ENCODE data around the gene ATXN7L1.
"Not testable (repeated sequence)": the region's sequence is repeated elsewhere in the genome, so short reads cannot be mapped to it uniquely, and the experiment has no call there.

The ATXN7L1 gene

DNA sequence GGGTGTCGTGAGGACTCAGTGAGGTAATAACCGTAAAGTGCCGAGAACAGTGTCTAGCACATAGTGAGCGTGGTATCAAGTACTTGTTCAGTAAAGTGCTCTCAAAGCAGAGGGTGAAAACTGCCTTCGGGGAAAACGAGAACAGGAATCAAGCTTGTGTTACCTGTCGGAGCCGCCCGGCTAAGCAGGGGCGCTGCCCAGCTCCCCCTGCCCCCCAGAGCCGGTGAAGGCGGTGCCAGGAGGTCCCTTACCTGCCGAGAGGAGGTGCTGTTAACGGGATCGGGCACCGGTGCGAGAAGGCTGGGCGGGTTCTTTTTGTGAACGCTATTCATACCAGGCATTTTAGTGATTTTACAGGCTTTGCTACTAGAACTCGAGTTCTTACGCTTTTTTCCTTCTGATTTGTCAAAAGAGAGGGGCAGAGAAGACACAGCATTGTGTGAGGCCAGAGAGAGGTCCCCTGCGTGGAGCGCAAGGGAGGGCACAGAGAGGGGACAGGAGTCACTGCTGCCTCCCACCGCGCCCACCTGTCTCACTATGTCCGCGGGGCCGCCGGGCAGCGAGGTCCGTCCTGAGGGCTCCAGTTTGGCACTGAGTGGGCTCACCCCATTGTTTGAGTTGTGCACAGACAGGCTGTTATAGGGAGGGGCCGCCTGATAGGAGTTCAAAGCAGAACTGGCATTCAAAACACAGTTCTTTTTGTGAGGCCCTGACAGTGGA is 262.6 kb downstream of the ATXN7L1 start:
- no peak for DNase-seq (ENCODE audit: low read depth)

GRCh38 chr7:105612806-105613205 is 263.6 kb downstream of the ATXN7L1 start:
- no peak for DNase-seq (ENCODE audit: low read depth)

GRCh38 chr7:105611856-105612775 is 264.3 kb downstream of the ATXN7L1 start:
- no peak for DNase-seq (ENCODE audit: low read depth)

DNA sequence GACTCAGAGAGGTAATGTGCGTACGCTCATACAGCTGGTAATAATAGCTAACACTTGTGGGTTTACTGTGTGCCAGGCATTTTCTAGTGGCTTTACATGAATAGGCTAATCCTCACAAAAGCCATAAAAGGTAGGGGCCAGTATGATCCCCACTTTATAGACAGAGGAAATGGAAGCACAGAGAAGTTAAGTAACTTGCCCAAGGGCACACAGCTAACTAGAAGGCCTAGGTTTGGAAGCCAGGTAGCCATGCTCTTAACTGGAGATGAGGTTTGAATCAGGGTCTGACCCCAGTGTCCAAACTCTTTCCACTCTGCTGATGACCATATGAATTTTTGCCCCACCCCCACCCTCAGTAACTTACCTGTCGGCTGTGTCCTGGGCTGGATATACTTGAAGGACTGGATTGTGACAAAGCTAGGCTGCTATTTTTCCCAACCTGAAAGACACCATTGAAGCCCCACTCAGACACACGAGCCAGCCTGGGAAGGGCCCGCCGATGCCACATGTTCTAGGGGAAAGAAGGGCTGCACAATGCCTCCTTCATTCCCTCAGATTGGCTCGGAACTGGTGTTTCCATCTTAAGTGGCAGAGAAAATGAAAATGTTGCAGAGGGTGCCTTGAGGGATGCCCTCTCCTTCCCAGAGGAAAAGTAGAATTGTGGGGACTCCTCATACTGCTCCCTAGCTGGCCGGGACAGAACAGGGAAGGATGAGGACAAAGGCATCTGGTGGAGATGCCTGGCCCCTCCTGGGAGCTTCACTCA is 266.1 kb downstream of the ATXN7L1 start:
- DNase-seq (ENCODE audit: low read depth): no peak

DNA sequence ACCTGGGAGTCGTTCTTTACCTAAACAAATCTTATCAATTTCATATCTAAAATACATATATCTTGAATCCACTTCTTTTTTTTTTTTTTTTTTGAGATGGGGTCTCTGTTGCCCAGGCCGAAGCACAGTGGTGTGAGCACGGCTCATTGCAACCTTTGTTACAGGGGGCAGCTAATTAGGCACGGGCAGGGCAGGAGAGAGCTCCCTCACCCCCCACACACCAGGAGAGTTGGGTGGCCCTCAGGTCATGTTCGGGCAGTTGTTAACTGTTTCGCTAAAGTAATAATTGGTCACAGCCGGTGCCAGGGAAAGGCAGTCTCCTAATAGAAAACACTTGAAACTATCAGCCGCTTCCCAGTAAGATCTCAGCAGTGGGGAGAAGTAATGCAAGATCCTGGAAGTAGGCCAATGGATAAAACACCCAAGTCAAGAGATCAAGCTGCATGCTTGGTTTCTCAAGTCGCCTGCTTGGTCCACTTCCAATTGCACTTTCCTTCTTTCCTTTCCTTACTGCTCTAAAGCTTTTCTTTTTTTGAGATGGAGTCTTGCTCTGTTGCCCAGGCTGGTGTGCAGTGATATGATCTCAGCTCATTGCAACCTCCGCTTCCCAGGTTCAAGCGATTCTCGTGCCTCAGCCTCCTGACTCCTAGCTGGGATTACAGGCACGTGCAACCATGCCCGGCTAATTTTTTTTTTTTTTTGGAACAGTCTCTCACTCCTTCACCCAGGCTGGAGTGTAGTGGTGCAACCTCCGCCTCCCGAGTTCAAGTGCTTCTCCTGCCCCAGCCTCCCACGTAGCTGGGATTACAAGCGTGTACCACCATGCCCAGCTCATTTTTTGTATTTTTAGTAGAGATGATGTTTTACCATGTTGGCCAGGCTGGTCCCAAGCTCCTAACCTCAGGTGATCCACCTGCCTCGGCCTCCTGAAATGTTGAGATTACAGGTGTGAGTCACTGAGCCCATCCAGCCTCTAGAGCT is 273.8 kb downstream of the ATXN7L1 start:
- DNase-seq (ENCODE audit: low read depth): no peak

DNA sequence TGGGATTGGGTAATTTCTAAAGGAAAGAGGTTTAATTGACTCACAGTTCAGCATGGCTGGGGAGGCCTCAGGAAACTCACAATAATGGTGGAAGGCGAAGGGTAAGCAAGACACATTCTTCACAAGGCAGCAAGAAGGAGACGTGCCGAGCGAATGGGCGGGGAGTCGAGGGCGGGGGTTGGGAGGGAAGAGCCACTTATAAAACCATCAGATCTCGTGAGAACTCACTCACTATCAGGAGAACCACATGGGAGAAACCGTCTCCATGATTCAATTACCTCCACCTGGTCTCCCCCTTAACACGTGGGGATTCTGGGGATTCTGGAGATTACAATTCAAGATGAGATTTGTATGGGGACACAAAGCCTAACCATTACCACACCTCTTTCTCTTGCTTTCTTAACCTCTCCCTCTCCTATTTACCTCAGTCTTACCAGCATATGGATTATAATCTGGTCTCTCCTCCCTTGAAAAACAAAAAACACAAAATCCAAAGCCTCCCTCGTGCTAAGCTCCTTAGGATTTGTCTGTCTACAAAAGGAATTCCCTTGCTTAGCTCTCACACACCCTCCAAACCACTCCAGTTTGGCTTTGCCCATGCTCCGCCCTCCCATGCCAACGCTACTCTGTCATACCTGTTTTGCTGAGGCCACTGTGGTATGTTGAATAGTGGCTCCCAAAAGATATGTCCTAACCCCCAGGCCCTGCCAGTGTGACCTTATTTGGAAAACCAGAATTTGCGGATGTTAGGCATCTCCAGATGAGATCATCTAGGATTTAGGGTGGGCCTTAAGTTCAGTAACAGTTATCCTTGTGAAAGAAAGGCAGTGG is 275.5 kb downstream of the ATXN7L1 start:
- DNase-seq (ENCODE audit: low read depth): no peak

DNA sequence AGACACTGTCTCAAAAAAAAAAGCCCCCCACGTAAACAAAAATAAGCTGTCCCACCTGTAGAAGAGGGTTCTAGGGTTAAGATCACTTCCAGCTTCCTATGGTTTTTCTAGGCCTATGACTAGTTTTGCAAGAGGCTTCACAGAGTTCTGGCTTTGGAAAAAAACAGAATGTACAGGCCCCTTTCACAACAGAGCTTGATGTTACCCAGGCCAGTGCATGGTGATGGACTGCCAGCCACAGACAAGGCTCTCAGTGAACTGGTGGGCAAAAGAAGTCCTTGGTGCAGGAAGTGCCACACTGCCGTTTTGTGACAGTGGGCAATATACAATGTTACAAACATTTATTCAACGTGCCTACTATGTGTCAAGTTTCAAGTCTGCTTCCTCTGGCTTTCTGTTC is 276.8 kb downstream of the ATXN7L1 start:
- DNase-seq (ENCODE audit: low read depth): no peak

DNA sequence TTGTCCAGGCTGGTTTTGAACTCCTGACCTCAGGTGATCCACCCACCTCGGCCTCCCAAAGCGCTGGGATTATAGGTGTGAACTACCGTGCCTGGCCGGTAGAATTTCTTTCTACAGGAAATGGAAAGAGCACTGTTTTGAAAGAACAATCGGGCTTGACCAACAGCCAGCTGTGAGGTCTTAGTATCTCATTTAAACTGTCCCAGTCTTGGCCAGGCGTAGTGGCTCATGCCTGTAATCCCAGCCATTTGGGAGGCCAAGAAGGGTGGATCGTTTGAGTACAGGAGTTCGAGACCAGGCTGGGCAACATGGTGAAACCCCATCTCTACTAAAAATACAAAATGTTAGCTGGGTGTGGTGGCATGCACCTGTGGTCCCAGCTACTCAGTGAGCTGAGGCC is 277.3 kb downstream of the ATXN7L1 start:
- DNase-seq (ENCODE audit: low read depth): not testable (repeated sequence)

DNA sequence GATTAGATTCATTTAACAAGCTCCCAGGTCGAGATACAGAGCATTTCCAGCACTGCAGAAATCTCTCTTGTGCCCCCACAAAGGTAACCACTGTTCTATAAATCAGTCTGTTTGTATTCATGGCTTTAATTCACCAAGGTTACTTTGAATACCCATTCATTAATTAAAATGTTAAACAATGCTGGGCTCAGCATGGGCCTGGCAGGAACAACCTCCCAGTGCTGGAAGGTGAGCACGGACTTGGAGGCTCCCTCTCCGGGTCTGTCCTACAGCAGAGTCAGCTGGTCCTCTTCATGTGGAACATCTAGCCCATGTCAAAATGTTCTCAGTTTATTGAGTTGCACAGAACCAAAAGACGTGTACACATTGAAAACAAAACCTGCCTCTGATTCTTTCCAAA is 279.5 kb downstream of the ATXN7L1 start:
- no peak for DNase-seq (ENCODE audit: low read depth)

DNA sequence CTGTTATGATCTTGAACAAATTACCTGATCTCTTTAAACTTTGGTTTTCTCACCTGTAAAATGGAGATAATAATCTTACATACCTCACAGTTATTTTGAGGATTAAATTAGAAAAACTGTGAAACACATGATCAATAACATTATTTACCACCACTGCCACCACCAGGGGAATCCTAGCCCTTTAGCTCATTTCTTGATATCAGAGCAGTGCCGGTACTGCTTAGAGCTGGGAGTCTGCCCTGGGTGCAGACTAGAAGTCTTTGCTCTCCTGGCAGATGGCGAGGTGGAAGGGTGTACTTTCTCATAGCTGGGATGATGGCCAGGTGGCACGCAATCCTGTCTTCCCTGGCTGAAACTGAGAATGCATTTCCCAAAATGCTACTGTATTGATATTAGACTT is 282.4 kb downstream of the ATXN7L1 start:
- no peak for DNase-seq (ENCODE audit: low read depth)

GRCh38 chr7:105591522-105591921 is 284.9 kb downstream of the ATXN7L1 start:
- DNase-seq (ENCODE audit: low read depth): no peak

GRCh38 chr7:105590793-105591192 is 285.6 kb downstream of the ATXN7L1 start:
- DNase-seq (ENCODE audit: low read depth): no peak

GRCh38 chr7:105589356-105590077 is 286.9 kb downstream of the ATXN7L1 start:
- peak; percentile 12 for DNase-seq (ENCODE audit: low read depth)

DNA sequence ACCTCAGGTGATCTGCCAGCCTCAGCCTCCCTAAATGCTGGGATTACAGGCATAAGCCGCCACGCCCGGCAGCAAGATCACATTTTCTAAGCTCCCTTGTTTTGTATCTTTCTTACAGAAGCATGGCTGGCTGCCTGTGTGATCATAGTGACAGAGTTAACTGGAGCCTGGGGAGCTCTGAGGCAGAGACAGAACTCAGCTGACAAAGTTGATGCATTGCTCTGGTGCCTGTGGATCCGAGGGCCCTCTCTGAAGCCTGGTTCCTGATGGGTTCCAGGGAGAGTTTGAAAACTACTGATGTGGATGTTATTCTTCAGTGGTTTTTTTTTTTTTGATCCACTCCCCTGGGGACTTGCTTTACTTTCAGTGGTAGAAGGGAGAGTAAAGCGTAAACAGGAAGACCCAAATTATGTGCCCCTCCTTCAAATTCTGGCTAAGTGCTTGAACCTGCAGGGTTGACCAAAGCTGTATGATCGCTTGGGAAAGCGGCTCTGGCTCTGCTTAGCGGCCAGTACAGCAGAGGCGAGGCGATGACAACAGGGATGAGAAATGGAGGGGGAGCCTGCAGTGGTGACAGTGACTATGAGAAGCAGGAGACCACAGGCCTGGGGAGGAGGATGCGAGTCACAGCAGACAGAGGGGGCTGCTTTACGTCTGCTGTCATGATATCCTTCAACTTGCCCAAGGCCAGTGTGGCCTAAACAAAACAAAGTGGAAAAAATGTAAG is 288.3 kb downstream of the ATXN7L1 start:
- no peak for DNase-seq (ENCODE audit: low read depth)

- DNase-seq (ENCODE audit: low read depth): no peak
These were observed 290.4 kb downstream of the ATXN7L1 start for GRCh38 chr7:105585850-105586500.

GRCh38 chr7:105584165-105584564 is 292.2 kb downstream of the ATXN7L1 start:
- no peak for DNase-seq (ENCODE audit: low read depth)

- no peak for DNase-seq (ENCODE audit: low read depth)
These were observed 293.3 kb downstream of the ATXN7L1 start for GRCh38 chr7:105583061-105583460.

GRCh38 chr7:105581066-105581811 is 295.2 kb downstream of the ATXN7L1 start, which contains the start of gene EFCAB10:
TSS of gene EFCAB10 (minus strand) at chr7:105581493. CDS start at chr7:105581463, 30 bp downstream.
- DNase-seq (ENCODE audit: low read depth): no peak
